Measurements from ENCODE around the gene CCDC61.

The CCDC61 gene

DNA sequence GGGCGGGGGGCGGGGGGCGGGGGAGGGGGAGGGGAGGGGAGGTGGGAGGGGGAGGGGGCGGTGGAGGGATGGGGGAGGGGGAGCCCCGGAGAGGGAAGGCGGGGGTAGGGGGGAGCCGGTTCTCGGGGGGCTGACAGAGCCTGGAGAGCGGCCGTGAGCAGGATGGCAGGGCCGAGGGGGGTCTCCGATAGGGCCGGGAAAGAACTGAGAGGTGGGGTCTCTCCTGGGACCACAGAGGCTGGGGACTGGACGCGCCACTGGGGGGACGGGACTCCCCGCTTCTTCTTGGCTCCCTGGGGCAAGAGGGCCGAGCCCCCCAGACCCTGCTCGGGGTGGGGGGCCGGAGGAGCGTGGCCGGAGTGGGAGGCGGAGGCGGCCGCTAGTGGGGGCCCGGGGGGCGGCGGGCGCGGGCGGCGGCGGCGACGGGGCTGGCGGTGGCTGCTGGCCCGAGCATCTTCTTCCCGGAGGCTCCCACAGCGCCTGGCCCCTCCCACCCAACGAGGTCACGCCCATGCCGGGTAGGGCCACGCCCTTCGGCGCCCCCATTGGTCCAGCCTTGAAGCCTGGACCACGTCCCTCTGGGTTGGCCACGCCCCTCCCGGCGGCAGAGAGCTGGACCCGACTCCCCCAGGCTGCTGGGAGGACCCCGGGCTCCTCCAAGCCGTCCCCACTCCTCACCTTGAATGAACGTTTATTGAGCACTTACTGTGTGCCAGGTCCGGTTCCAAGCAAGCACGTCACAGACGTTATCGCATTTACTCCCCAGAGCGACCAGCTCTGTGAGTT, 21.5 kb upstream of the CCDC61 start, which contains the start of gene NOVA2:
NOVA2 (minus strand) TSS at position 313 of the 786 bp plus-strand sequence. CDS start 514 bp downstream, outside the sequence.
- FAIRE-seq: peak; percentile 78

DNA sequence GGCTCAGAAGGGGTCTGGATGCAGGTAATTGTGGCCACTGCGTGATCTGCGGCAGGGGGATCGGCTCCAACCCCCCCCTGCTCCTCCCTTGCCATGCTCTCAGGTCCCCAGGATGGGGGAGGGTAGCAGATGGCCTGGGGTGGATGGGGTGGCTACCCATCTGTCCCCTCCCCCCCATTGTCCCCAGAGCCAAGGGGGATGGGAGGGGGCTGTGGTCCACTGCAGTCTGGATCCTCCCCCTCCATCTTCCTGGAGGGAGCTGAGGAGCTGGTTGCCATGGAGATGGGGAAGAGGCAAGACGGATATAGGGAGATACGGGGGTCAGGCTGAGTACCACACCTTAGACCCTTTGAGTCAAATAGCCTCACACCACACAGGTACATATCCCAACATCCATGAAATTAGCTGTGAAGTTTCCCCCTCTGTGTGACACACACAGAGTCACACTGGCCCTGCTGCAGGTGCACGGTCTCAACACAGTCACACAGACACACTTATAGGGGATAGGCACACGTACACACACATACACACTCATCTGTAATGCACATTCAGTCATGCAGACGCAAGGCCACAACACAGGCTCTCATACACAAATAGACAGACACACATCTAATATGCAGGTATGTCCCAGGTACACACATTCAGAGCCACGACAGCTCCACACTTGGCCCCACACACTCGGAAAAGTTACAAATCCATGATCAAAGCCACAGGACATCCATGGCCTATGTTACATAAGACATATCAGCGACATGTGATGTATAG, 19.8 kb upstream of the CCDC61 start:
- FAIRE-seq (peak; percentile 27), DNase-seq (ENCODE audit: low spot score) (no peak)

More for the DNA sequence above, 21.5 kb upstream of the CCDC61 start, which contains the start of gene NOVA2:
- DNase-seq (ENCODE audit: low spot score): peak; percentile 98

DNA sequence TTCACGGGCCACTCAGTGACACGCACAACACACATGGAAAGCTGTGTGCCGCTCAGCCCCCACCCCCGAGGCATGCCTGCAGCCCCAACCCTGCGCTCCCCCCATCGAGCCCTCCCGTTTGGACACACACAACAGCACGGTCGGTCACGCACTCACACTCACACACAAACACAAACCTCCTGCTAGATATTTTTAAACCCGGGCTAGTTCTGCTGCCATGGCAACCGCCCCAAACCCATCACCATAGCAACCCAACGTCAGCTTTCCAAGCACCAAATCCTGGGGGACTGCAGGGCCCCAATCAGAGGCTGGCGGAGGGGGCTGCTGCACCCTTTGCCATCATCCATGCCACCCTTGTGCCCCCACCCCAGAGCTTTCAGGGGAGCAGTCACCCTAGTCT, 19.1 kb upstream of the CCDC61 start:
- DNase-seq (ENCODE audit: low spot score) (no peak), FAIRE-seq (no peak)

DNA sequence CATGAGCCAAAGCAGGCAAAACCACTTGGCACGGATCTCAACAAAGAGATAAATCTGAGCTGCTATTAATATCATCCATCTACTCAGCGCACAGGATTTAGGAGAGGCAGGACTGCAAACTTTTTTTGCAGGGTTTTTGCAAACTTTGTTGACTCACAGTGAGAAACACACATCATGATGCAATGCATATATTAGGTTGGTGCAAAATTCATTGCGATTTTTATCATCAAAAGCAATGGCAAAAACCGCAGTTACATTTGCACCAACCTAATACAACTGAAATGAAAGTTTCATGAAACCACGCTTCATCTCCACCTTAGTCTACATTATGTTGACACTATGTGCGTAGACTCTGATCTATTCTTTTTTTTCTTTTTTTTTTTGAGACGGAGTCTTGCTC, 17.1 kb upstream of the CCDC61 start:
- DNase-seq (ENCODE audit: low spot score): no peak
- no peak for FAIRE-seq

DNA sequence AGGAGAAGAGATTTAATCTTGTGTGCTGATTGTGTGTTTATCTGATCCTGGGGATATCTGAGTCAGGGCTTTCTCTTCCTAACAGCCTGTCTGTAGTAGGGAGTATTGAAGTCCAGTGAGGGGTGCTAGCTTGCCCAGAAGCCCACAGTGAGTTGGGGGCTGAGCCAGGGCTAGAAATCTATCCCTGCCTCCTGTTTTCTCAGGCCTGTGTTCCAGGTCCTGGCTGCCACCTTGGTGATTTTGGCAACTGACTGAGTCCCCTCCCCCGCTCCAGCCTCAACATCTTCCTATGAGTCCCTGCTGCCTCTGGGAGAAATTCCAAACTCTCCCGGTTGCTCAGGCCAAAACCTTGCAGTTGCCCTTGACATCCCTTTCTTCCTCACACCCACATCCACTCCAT, 13.9 kb upstream of the CCDC61 start:
- FAIRE-seq (no peak), DNase-seq (ENCODE audit: low spot score) (no peak)

DNA sequence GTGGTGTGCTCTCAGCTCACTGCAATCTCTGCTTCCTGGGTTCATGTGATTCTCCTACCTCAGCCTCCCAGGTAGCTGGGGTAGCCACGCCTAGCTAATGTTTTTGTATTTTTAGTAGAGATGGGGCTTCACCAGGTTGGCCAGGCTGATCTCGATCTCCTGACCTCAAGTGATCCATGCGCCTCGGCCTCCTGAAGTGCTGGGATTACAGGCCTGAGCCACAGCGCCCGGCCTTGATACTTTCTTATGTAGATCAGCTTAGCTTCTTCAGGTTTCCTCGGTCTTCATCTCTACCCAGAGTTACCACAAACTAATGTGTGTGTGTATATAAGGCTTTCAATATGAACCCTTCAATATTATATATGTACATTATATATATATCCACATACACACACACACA, 9.9 kb upstream of the CCDC61 start:
- FAIRE-seq (no peak), DNase-seq (ENCODE audit: low spot score) (no peak)

DNA sequence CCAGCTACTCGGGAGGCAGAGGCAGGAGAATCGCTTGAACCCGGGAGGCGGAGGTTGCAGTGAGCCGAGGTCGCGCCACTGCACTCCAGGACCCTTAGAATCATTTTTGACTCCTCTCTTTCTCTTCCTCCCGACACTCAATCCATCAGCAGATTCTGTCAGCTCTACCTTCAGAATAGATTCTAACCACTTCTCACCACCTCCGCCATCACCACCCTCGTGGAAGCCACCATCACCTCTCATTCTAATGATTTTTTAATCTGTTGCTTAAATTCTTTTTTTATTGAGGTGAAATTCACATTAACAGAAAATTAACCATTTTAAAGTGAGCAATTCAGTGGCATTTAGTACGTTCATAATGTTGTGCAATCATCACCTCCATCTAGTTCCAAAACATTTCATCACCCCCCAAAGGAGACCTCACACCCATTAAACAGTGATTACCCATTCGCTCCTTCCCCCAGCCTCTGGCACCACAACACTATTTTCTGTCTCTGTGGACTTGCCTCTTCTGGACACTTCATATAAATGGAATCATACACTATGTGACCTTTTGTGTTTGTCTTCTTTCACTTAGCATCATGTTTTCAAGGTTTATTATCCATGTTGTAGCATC, 5.0 kb upstream of the CCDC61 start:
- no peak for FAIRE-seq
- no peak for DNase-seq (ENCODE audit: low spot score)

DNA sequence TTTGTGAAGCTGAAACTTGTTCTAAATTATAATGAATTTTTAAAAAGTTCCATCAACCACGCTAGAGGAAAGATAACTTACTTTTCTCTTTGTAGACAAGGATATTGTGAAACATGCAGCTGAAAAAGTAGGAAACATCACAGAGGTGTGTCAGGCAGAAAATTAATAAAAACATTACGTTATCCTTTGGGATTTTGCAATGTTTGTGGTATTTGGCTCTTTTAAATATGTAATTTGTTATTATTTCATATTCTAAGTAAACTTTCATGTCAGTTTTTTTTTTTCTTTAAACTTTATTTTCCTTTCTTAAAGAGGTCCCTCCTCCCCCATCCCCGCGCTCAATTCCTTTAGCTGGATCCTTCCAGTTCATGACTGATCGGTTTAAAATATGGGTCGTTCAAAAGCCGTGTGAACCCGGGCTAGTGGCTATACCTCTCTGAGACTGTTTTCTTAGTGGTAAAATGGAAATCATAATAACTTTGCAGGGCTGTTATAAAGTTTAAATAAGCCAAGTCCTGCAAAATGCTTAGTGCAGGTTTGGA, 740 bp upstream of the CCDC61 start:
- no peak for DNase-seq (ENCODE audit: low spot score)
- no peak for FAIRE-seq

DNA sequence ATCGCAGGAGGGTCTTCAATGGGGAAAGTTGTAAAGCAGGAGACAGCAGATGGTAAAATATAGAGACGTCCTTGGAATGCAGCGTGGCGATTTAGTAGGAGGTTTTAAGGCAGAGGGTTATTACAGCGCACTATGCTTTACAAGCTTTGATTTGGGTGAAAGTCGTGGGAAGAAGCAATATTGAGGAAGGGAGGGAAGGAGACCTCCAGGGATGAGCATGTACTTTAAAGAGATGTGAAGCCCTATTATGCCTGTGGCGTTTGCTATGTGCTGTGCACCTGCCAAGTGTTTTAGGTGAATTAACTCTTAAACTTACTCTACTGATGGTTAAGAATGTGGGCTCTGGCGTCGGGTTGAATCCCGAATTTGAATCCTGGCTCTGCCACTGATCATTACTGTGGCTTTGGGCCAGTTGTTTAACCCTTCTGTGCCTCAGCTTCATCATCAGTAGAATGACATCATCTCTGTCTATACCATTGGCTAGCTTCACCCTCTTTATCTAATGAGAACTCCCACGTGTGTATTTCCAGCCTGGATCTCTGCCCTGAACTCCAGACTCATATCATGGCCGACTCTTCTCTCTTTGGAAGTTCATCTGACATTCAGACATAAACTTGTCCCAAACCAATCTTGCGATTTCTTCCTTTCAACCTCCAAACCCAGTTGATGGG, 583 bp downstream of the CCDC61 start:
- DNase-seq (ENCODE audit: low spot score) (no peak), FAIRE-seq (no peak)

DNA sequence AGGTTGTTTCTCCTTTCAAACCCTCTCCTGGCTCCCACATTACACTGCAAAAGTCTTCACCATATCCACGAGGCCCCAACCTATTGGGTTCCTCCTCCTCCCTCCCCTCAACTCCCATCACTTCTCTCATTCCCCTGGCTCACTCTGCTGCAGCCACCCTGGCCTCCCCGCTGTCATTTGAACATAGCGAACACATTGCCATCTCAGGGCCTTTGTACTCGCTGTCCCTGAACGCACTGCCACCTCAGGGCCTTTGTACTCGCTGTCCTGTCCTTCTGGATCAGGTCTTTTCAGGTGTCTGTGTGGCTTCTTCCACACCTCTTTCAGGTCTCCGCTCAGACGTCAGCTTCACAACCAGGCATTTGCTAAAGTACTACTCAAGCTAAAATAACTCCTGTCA, 1.7 kb downstream of the CCDC61 start:
- no peak for FAIRE-seq
- DNase-seq (ENCODE audit: low spot score): no peak

DNA sequence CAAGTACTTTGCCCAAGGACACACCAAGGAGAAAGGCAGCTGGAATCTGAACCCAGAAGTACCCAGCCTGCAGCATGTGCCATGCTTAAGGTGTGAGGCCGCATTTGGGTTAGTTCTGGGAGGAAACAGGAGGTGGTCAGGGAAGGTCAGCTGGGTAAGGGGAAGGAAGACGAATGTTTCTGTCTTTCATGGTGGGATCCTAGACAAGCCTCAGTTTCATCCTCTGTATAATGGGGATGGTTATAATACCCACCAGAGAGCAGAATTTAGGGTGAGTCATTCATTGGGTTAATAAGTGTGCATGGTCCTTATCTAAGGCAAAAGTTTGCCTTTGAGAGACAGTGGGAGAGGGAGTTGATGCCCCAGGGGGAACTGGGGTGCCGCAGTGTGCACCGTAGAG, 3.6 kb downstream of the CCDC61 start:
- FAIRE-seq: no peak
- no peak for DNase-seq (ENCODE audit: low spot score)

DNA sequence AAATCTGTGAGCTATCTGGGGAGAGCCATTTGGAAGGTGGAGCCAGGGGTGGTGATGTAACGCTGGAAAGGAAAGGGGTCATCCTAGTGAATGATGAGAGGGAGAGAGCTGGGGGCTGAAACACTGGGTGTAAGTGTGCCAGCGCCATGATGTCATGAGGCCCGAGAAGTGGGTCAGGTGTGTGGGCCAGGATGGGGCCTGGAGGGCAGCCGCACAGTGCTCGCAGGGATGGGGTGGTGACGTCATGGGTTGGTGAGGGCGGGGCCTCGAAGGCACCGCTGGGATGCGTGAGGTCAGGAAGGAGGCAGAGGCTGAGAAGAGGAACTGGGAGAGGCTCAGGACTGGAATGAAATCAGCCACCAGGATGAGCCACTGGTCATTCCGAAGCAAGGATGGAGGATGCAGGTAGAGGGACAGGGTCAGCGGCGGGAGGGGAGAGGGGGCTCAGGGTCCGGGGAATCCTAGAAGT, 4.4 kb downstream of the CCDC61 start:
- DNase-seq (ENCODE audit: low spot score): no peak

DNA sequence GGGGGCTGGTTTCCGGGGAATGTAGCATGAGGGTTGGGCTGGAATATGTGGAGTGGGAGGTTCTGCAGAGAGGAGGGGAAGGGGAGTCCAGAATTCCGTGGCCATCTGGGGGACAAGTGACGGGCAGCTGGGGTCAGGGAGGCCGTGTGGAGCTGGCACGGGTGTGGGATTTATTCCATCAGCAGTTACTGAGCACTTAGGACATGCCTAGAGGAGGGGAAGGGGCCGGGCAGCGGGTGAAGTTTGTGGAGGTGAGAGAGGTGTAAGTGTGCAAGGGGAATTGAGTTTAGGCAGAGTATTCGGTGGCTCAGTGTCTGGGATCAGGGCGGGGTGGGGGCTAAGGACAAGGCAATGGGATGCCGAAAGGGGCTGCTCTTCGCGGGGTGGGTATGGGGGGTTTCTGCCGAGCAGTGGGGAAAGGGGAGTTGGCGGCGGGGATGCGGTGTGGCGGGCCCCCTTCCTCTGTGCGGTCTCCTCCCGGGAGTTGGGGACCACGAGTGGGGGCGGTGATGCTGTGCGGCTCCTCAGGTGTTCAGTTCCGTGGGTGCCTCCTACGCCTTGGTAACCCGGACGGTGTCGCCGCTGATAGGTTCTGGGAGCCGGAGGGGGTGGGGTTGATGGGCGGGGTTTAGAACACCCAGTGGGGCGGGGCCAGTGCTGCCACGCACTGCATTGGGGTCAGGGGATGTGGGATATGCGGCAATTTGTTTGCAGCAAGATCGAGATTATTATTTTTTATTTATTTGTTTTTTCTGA, 5.4 kb downstream of the CCDC61 start:
- FAIRE-seq (no peak), DNase-seq (ENCODE audit: low spot score) (no peak)

More for the DNA sequence above, 4.4 kb downstream of the CCDC61 start:
- no peak for FAIRE-seq

DNA sequence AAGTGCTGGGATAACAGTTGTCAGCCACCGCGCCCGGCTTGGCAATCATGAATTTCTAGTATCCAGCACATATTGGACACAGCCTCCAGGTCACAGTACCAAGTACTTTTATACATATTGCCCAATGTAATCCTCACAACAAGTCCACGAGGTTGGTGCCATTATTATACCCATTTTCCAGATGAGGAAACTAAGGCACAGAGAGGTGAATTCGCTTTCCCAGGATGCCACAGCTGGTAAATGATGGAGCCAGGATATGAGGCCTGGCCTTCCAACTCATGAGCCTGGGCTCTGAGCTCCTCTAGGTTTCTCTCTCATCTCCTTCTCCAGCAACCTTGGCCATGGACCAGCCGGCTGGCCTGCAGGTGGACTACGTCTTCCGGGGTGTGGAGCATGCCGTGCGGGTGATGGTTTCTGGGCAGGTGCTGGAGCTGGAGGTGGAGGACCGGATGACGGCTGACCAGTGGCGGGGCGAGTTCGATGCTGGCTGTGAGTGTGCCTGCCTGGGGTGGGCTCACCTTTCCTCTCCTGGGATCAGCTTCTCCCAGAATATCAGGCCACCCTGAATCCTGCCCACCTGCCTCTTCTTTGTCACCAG, 7.5 kb downstream of the CCDC61 start:
- FAIRE-seq (no peak), DNase-seq (ENCODE audit: low spot score) (no peak)

DNA sequence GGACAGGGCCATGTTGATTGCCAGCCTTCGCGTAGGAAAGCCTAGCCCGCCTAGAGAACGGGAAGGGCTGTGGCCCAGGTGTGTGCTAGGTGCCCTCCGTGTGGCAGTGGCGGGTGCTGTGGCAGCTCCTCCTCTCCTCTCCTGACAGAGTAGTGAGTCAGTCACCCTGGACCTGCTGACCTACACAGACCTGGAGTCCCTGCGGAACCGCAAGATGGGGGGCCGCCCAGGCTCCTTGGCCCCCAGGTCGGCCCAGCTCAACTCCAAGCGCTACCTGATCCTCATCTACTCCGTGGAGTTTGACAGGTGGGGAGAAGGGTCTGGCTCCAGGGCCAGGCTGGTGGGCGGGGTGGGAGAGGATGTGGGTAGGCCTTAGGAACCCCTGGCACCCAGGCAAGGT, 11.1 kb downstream of the CCDC61 start:
- no peak for FAIRE-seq
- DNase-seq (ENCODE audit: low spot score): no peak

DNA sequence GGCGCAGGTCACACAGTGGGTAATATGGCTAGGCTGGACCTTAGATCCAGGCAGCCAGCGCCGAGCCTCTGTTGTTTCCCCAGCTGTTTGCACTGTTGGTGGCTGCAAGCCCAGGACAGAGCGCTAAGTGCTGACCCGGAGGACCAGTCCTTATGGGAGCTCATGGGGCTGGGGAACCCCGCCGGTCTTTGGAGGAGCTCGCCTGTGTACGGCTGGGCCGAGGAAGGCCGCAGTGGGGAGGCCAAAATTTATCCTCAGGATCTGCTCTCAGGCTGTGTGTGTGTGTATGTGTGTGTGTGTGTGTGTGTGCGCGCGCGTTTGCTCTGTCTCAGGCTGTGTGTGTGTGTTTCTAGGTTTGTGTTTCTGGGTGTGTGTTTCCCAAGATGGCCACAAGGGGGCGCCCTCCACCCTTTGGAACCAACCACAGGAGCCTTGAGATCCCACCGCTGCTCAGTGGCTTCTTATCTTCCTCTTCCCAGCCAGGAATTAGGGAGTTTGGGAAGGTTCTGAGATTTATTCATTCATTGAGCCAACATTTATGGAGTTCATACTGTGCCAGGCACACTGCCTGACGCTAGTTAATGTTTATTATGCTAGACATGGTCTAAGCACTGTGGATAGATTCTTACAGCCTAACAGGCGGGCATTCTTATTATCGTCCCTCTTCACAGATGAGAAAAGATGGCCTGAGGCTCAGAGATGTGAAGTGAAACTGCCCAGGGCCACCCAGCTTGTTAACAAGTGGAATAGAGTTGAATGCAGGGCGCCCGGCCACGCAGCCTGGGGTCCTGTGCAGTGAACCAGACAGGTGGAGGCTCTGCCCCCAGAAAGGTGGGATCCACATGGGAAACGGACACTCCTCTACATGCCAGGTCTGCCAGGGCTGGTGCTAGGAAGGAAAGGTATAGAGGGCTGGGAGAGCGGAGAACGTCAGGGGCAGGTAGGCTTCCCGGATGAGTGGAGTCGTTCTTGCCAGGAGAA, 14.6 kb downstream of the CCDC61 start:
- FAIRE-seq (no peak), DNase-seq (ENCODE audit: low spot score) (peak; percentile 70)

DNA sequence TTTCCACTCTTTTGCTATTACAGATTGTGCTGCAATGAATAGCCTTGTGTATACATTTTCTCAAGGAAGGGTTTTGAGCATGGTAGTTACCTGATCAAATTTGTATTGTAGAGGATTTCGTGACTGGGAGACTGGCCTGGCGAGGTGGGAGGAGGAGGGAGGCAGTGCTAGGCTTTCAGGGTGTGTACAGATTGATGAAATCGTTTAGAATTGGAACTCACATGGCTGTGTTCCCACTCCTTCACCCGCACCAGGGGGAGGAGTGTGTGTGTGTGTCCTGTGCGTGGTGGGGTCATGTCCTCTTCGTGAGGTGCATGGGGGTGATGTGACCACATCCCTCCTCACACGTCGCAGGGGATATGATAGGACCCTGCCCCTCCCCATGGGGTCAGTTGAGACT, 19.3 kb downstream of the CCDC61 start:
- DNase-seq (ENCODE audit: low spot score): no peak
- FAIRE-seq: peak; percentile 74

DNA sequence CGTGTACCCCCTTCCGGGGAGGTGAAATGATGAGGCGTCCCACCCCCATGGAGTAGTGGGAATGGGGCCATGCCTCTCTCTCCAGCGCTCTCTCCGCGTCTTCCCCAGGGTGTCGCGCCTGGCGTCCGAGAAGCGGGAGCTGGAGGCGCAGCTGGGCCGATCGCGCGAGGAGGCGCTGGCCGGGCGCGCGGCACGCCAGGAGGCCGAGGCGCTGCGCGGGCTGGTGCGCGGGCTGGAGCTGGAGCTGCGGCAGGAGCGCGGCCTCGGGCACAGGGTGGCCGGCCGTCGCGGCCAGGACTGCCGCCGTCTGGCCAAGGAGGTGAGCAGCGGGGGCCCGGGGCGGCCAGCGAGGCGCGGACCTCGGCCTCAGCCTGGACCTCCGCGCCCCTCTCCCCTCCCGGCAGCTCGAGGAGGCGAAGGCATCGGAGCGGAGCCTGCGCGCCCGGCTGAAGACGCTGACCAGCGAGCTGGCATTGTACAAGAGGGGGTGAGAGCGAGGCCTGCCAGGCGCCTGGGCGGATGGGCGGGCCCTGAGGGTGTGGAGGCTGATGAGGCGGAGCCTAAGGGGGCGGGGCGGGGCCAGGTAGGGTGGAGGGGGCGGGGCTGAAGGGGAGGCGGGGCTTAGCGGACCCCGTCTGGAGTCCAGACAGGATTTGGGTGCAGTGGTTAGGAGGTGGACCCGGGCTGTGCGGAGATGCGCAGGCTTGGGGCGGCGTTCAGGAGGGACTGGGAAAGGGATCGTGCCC, 19.8 kb downstream of the CCDC61 start:
- FAIRE-seq (no peak), DNase-seq (ENCODE audit: low spot score) (no peak)

Measured in urothelium cell line (cell line).